Small intestine (tissue), 7 donors: Measurements from ENCODE around the gene AGK. TPM values are rescaled to one million over a fixed set of nuclear protein-coding genes. Genes with fewer than 3 reads are reported as not detected.

Experiments
- DNase-seq, 2 donors: peaks; one replicate each; pipeline versions ENCODE4 v3.0.0 to v3.0.0-alpha.2; 2013
- FAIRE-seq: peaks from 2 replicates; lab custom pipeline; 2012; peaks lifted over from hg19 to GRCh38; lab: Jason Lieb, UNC
- H3K27ac ChIP-seq, 3 donors: one replicate each; pipeline ENCODE4 v1.5.1; 2013; ENCODE audit warnings: low read length in 2 of 3, mild to moderate bottlenecking in 2 of 3, control low read depth in 1 of 3, inconsistent platforms in 1 of 3, low read depth in 1 of 3, moderate library complexity in 1 of 3
- H3K27me3 ChIP-seq, 3 donors: one replicate each; pipeline ENCODE4 v1.6.1; 2013; ENCODE audit warnings: low read length in 3 of 3, inconsistent platforms in 1 of 3; ENCODE audit not compliant: control insufficient read depth in 3 of 3, insufficient read depth in 3 of 3
- H3K36me3 ChIP-seq, 3 donors: one replicate each; pipeline ENCODE4 v1.6.1; 2013; ENCODE audit warnings: low read length in 3 of 3, inconsistent platforms in 1 of 3, low read depth in 1 of 3, mild to moderate bottlenecking in 1 of 3, moderate library complexity in 1 of 3; ENCODE audit not compliant: control insufficient read depth in 3 of 3, insufficient read depth in 2 of 3
- H3K4me1 ChIP-seq, 3 donors: one replicate each; pipeline ENCODE4 v1.6.1; 2013; ENCODE audit warnings: low read length in 2 of 3, inconsistent platforms in 1 of 3, low read depth in 1 of 3, mild to moderate bottlenecking in 1 of 3, moderate library complexity in 1 of 3; ENCODE audit not compliant: control insufficient read depth in 3 of 3, insufficient read depth in 2 of 3
- H3K4me3 ChIP-seq, 3 donors: one replicate each; pipeline ENCODE4 v1.5.1; 2013; ENCODE audit warnings: low read length in 3 of 3, control low read depth in 1 of 3, inconsistent platforms in 1 of 3, low read depth in 1 of 3, mild to moderate bottlenecking in 1 of 3, moderate library complexity in 1 of 3
- H3K9me3 ChIP-seq, 2 donors: one replicate each; pipeline ENCODE4 v1.6.1; 2013; ENCODE audit warnings: low read depth in 1 of 2, low read length in 1 of 2; ENCODE audit not compliant: control insufficient read depth in 2 of 2, insufficient read depth in 1 of 2
- WGBS, 3 donors: extraction: QIAGEN DNeasy Blood & Tissue Kit; methylation state at CpG; one replicate each; pipeline ENCODE4 v1.1.7; 2013; 5-methylcytosine and 5-hydroxymethylcytosine counted together
- polyA plus RNA-seq, 4 donors: library from polyadenylated mRNA; stranded (reverse) in 3 of 4; unstranded in 1 of 4; fragments of 200-250 nt in 3 of 4; fragments of 120-200 nt in 1 of 4; gene quantifications; one replicate each; pipeline versions ENCODE4 v1.2.1 to v1.2.3, GENCODE V29; 2013
- donor health status: healthy with polysubstance abuse.
- donor health status: control.
- donor health status: control.
- donor health status: Bipolar disorder and iron deficiency.
- donor health status: healthy.

The AGK gene
- polyA plus RNA-seq, 4 donors = 3.2 to 23.3 (median 7.3) TPM

GRCh38 chr7:141630621-141631020 lies 79.4 kb downstream of the AGK start:
- Histone ChIP-seq H3K36me3 (peaks cover 0 to 6% (median 0%) of the 10 kb centered on the region in 3 donors), H3K27me3 (no peaks in the 10 kb centered on the region), H3K4me3 (no peak overlapping the region), H3K4me1 (no peaks in the 10 kb centered on the region), H3K27ac (no peak overlapping the region), H3K9me3 (no peaks in the 10 kb centered on the region)
- DNase-seq (no peak), FAIRE-seq (no peak)
- 87 to 89% (median 88%) methylated on average over 4 of the region's 4 CpGs for whole genome bisulfite sequencing, 3 donors

GRCh38 chr7:141631525-141631924 lies 80.3 kb downstream of the AGK start:
- 98 to 99% (median 99%) methylated on average over 2 of the region's 2 CpGs for WGBS, 3 donors
- H3K4me3 ChIP-seq = no peak overlapping the region
- DNase-seq (no peak), FAIRE-seq (no peak)
- no peaks in the 10 kb centered on the region for H3K27me3 ChIP-seq
- peaks cover 0 to 6% (median 0%) of the 10 kb centered on the region in 3 donors for H3K36me3 ChIP-seq
- no peaks in the 10 kb centered on the region for H3K4me1 ChIP-seq
- H3K9me3 ChIP-seq = no peaks in the 10 kb centered on the region
- no peak overlapping the region for H3K27ac ChIP-seq

GRCh38 chr7:141634065-141634464 lies 82.9 kb downstream of the AGK start:
- no peaks in the 10 kb centered on the region for H3K9me3 ChIP-seq
- H3K36me3 ChIP-seq = peaks cover 0 to 6% (median 0%) of the 10 kb centered on the region in 3 donors
- H3K27me3 ChIP-seq = no peaks in the 10 kb centered on the region
- WGBS, 3 donors = 97 to 98% (median 97%) methylated on average over 5 of the region's 5 CpGs
- H3K27ac ChIP-seq = no peak overlapping the region
- H3K4me1 ChIP-seq = no peaks in the 10 kb centered on the region
- no peak for FAIRE-seq
- no peak for DNase-seq
- no peak overlapping the region for H3K4me3 ChIP-seq

GRCh38 chr7:141636053-141636452 lies 84.8 kb downstream of the AGK start:
- H3K4me3 ChIP-seq = no peak overlapping the region
- no peak for FAIRE-seq
- H3K4me1 ChIP-seq = no peaks in the 10 kb centered on the region
- no peak for DNase-seq
- no peak overlapping the region for H3K27ac ChIP-seq
- WGBS, 3 donors = 89 to 96% (median 92%) methylated on average over 3 of the region's 3 CpGs
- H3K9me3 ChIP-seq = no peaks in the 10 kb centered on the region
- peaks cover 0 to 6% (median 0%) of the 10 kb centered on the region in 3 donors for H3K36me3 ChIP-seq
- no peaks in the 10 kb centered on the region for H3K27me3 ChIP-seq

- H3K9me3 ChIP-seq = no peaks in the 10 kb centered on the region
- no peaks in the 10 kb centered on the region for H3K4me1 ChIP-seq
- H3K4me3 ChIP-seq = no peak overlapping the region
- H3K27ac ChIP-seq = no peak overlapping the region
- DNase-seq (no peak), FAIRE-seq (no peak)
- peaks cover 0 to 6% (median 2%) of the 10 kb centered on the region in 3 donors for H3K36me3 ChIP-seq
- no peaks in the 10 kb centered on the region for H3K27me3 ChIP-seq
- WGBS, 3 donors = 89 to 90% (median 89%) methylated on average over 2 of the region's 2 CpGs
Measured at GRCh38 chr7:141640239-141640840, 89.1 kb downstream of the AGK start.

GRCh38 chr7:141641876-141642275 lies 90.7 kb downstream of the AGK start:
- Histone ChIP-seq H3K4me3 (no peak overlapping the region), H3K27me3 (no peaks in the 10 kb centered on the region), H3K27ac (no peak overlapping the region), H3K36me3 (peaks cover 0 to 10% (median 2%) of the 10 kb centered on the region in 3 donors), H3K4me1 (no peaks in the 10 kb centered on the region), H3K9me3 (no peaks in the 10 kb centered on the region)
- FAIRE-seq (no peak), DNase-seq (no peak)
- 91 to 94% (median 92%) methylated on average over 3 of the region's 3 CpGs for WGBS, 3 donors

- Histone ChIP-seq H3K27me3 (no peaks in the 10 kb centered on the region), H3K4me1 (no peaks in the 10 kb centered on the region), H3K36me3 (peaks cover 0 to 16% (median 2%) of the 10 kb centered on the region in 3 donors), H3K4me3 (no peak overlapping the region), H3K9me3 (no peaks in the 10 kb centered on the region), H3K27ac (no peak overlapping the region)
- FAIRE-seq = no peak
- DNase-seq = no peak
Measured at GRCh38 chr7:141645188-141645587, 94.0 kb downstream of the AGK start.

- no peak for FAIRE-seq
- no peaks in the 10 kb centered on the region for H3K27me3 ChIP-seq
Measured at GRCh38 chr7:141646826-141647480, 95.7 kb downstream of the AGK start.

More at GRCh38 chr7:141646826-141647480, 95.7 kb downstream of the AGK start:
- H3K4me3 ChIP-seq = no peak overlapping the region
- H3K4me1 ChIP-seq = no peaks in the 10 kb centered on the region
- no peak for DNase-seq
- WGBS, 3 donors = 86 to 92% (median 91%) methylated on average over 6 of the region's 6 CpGs
- peaks cover 0 to 14% (median 2%) of the 10 kb centered on the region in 3 donors for H3K36me3 ChIP-seq
- no peak overlapping the region for H3K27ac ChIP-seq
- no peaks in the 10 kb centered on the region for H3K9me3 ChIP-seq
